ENCODE measurements around the gene TMEM50B.

DNA sequence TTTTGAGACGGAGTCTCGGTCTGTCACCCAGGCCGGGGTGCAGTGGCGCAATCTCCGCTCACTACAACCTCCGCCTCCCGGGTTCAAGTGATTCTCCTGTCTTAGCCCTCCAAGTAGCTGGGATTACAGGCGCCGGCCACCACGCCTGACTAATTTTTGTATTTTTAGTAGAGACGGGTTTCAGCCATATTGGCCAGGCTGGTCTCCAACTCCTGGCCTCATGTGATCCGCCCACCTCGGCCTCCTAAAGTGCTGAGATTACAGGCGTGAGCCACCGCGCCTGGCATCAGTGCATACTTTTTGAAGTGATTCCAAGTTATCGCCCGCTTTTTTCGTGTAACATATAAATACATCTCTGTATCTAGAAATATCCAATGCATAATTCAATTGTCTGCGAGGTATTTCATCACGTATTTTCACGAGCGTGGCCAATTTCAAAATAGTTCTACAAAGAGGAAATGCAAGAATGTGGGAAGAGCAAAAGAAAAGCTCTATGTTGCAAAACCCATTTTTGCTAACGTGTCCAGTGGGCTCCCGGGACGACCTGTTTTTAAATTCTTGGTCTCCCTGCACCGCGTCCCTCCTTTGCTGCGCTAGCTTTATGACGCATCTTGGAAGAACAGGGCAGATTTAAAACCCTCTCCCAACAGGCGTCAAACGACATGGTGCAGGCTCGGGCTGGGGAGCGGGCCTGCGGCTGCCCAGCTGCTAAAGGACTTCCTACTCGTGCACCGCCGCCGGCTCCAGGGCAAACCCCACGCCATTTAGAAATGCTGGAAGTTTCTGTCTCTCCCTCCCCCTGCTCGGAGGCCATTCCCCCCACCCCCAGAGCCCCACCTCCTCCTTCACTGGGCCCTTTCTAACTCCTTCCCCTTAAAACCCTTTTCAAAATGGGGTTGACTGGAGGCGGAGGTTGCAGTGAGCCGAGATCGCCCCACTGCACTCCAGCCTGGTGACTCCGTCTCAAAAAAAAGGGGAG, 77.5 kb downstream of the TMEM50B start:
- TF ChIP-seq POLR2A (IDR thresholded peaks at IDR 0.05), result peak in 2 of 4 donors; percentile 21 to 80
- TF ChIP-seq, protein P1, sequence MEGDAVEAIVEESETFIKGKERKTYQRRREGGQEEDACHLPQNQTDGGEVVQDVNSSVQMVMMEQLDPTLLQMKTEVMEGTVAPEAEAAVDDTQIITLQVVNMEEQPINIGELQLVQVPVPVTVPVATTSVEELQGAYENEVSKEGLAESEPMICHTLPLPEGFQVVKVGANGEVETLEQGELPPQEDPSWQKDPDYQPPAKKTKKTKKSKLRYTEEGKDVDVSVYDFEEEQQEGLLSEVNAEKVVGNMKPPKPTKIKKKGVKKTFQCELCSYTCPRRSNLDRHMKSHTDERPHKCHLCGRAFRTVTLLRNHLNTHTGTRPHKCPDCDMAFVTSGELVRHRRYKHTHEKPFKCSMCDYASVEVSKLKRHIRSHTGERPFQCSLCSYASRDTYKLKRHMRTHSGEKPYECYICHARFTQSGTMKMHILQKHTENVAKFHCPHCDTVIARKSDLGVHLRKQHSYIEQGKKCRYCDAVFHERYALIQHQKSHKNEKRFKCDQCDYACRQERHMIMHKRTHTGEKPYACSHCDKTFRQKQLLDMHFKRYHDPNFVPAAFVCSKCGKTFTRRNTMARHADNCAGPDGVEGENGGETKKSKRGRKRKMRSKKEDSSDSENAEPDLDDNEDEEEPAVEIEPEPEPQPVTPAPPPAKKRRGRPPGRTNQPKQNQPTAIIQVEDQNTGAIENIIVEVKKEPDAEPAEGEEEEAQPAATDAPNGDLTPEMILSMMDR (IDR thresholded peaks at IDR 0.05), result no peak
